Testis (tissue), 3 donors: ENCODE data around the gene ANKK1. TPM values are rescaled to one million over a fixed set of nuclear protein-coding genes. Genes with fewer than 3 reads are reported as not detected.

Experiments used
- DNase-seq: peaks from one replicate; pipeline ENCODE4 v3.0.0-alpha.2; 2019
- H3K27ac ChIP-seq, 2 donors: fragments of 200-600 bp; sonication (generic); one replicate each; pipeline ENCODE4 v1.5.1; 2019
- H3K27me3 ChIP-seq: fragments of 200-600 bp; sonication (generic); one replicate; pipeline ENCODE4 v1.5.1; 2019
- H3K36me3 ChIP-seq: fragments of 200-600 bp; sonication (generic); one replicate; pipeline ENCODE4 v1.5.1; 2017; ENCODE audit warnings: low read depth; ENCODE audit errors: missing control alignments
- H3K4me1 ChIP-seq: fragments of 200-600 bp; sonication (generic); one replicate; pipeline ENCODE4 v1.5.1; 2019
- H3K4me3 ChIP-seq, 2 donors: fragments of 200-600 bp; sonication (generic); one replicate each; pipeline ENCODE4 v1.5.1; 2017 to 2019
- H3K9me3 ChIP-seq: fragments of 200-600 bp; sonication (generic); one replicate; pipeline ENCODE4 v1.5.1; 2017
- POLR2A ChIP-seq: fragments of 450-650 bp; IDR thresholded peaks from one replicate; pipeline ENCODE4 v1.6.1; 2017; ENCODE audit warnings: antibody characterized with exemption, mild to moderate bottlenecking, moderate library complexity
- WGBS, 2 donors: methylation state at CpG; one replicate each; pipeline ENCODE4 v1.1.5; 2018; 5-methylcytosine and 5-hydroxymethylcytosine counted together
- intact Hi-C: fragments of 100-400 bp; cut with DNase I; formaldehyde crosslinking; loops from one replicate; pipeline ENCODE4 v1.15.1; 2023; ENCODE audit warnings: low total_unique reads
- polyA plus RNA-seq: library from polyadenylated mRNA; stranded (reverse); fragments of 350-450 nt; fragmentation: Illumina TruSeq; extraction: RNeasy Lipid Tissue Mini Kit (QIAGEN cat#74804); gene quantifications from one replicate; pipeline ENCODE4 v1.2.3, GENCODE V29; 2014; ENCODE audit warnings: low read depth, low replicate concordance; ENCODE audit not compliant: insufficient read depth
- total RNA-seq, 2 donors: library from RNA; depleted of rRNA; stranded (reverse); fragments of >200 nt; gene quantifications; one replicate each; pipeline ENCODE4 v1.2.3, GENCODE V29; 2016
- TF ChIP-seq, protein P1 (sequence below), 3 experiments: fragments of 450-650 bp in 2 of 3; fragments of 200-600 bp in 1 of 3; sonication (generic) in 1 of 3; IDR thresholded peaks; one replicate each; pipeline ENCODE4 v1.5.1; 2016 to 2019; ENCODE audit warnings: antibody characterized with exemption in 3 of 3, mild to moderate bottlenecking in 2 of 3, moderate library complexity in 1 of 3

The ANKK1 gene
- total and polyA plus RNA-seq, 3 donors from 2014 or later = 2.1 to 2.5 (median 2.2) TPM

DNA sequence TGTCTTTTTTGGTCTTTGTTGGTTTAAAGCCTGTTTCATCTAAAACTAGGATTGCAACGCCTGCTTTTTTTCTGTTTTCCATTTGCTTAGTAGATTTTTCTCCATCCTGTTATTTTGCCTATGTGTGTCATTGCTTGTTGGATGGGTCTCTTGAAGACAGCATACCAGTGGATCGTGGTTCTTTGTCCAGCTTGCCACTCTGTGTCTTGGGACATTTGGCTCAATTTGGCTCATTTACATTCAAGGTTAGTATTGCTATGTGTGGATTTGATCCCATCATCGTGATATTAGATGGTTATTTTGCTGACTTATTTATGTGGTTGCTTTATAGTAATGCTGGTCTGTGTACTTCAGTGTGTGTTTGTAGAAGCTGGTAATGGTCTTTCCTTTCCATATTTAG lies 31.4 kb upstream of the ANKK1 start:
- H3K27me3 ChIP-seq = no peaks in the 10 kb centered on the region
- no peaks in the 10 kb centered on the region for H3K9me3 ChIP-seq
- no peak overlapping the region for H3K4me3 ChIP-seq
- no peaks in the 10 kb centered on the region for H3K4me1 ChIP-seq
- H3K36me3 ChIP-seq = no peaks in the 10 kb centered on the region
- WGBS, 2 donors = 95 to 97% methylated on average over 3 of the region's 3 CpGs
- intact Hi-C loops = no loop called here
- no peak overlapping the region for H3K27ac ChIP-seq
- no peak for TF ChIP-seq POLR2A
- TF ChIP-seq, protein P1, sequence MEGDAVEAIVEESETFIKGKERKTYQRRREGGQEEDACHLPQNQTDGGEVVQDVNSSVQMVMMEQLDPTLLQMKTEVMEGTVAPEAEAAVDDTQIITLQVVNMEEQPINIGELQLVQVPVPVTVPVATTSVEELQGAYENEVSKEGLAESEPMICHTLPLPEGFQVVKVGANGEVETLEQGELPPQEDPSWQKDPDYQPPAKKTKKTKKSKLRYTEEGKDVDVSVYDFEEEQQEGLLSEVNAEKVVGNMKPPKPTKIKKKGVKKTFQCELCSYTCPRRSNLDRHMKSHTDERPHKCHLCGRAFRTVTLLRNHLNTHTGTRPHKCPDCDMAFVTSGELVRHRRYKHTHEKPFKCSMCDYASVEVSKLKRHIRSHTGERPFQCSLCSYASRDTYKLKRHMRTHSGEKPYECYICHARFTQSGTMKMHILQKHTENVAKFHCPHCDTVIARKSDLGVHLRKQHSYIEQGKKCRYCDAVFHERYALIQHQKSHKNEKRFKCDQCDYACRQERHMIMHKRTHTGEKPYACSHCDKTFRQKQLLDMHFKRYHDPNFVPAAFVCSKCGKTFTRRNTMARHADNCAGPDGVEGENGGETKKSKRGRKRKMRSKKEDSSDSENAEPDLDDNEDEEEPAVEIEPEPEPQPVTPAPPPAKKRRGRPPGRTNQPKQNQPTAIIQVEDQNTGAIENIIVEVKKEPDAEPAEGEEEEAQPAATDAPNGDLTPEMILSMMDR (IDR thresholded peaks at IDR 0.05) = no peak
- no peak for DNase-seq

DNA sequence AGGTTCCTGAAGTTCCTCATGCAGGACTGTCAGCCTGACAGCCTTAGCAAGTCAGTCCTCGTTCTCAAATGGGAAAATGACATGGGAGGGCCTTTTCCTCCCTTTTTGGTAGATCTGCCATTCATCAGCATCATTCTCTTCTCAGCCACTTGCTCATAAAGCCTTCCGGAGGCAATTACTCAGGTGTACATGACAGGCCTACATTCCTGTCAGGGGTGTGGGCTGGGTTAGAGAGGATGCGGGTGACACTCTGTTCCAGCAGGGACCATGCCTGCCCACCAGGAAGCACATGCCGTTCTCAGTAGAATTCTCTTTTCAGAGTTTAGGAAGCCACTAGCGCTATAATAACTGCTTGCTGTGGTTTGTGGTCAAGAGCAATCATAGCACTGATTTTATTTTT lies 24.2 kb upstream of the ANKK1 start:
- Histone ChIP-seq H3K36me3 (no peaks in the 10 kb centered on the region), H3K27me3 (no peaks in the 10 kb centered on the region), H3K27ac (no peak overlapping the region), H3K4me1 (no peaks in the 10 kb centered on the region), H3K9me3 (no peaks in the 10 kb centered on the region), H3K4me3 (no peak overlapping the region)
- TF ChIP-seq POLR2A = no peak
- TF ChIP-seq, protein P1 (IDR thresholded peaks at IDR 0.05) = no peak
- intact Hi-C loops = no loop called here
- WGBS, 2 donors = 73 to 87% methylated on average over 5 of the region's 5 CpGs
- no peak for DNase-seq

DNA sequence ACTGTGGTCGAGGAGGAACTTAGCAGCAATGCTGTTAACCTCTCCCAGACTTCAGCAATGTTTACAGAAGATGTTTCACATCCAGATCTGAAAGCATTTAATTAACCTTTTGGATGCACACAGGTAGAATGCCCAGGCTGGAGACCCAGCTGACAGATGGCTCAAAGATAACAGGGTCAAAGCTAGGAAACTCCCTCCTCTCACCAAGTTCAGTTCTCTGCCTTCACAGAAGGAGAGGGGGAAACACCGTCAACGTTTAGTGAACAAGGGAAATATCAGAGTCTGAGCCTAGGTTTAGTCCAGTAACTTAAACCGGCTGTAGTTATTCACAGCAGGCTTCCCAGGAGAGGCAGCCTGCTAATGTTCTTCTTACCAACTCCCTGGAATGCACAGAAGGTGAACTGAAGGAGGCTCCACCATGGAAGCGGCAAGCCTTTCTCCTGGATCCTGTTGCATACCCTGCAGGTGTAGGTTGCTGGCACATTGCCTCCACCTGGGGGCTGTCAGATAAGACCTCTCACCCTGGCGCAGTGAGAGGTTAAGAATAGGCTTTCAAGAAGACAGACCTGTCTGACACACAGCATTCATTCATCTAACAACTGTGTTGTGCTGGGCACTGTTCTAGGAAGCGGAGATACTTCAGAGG lies 23.5 kb upstream of the ANKK1 start:
- no peaks in the 10 kb centered on the region for H3K36me3 ChIP-seq
- H3K27me3 ChIP-seq = no peaks in the 10 kb centered on the region
- no peak overlapping the region for H3K27ac ChIP-seq
- no peak overlapping the region for H3K4me3 ChIP-seq
- TF ChIP-seq POLR2A = no peak
- TF ChIP-seq, protein P1 (IDR thresholded peaks at IDR 0.05) = no peak
- 86% methylated on average over 6 to 7 of the region's 7 CpGs for WGBS, 2 donors
- no peaks in the 10 kb centered on the region for H3K4me1 ChIP-seq
- no peaks in the 10 kb centered on the region for H3K9me3 ChIP-seq
- no peak for DNase-seq
- intact Hi-C loops = no loop called here

DNA sequence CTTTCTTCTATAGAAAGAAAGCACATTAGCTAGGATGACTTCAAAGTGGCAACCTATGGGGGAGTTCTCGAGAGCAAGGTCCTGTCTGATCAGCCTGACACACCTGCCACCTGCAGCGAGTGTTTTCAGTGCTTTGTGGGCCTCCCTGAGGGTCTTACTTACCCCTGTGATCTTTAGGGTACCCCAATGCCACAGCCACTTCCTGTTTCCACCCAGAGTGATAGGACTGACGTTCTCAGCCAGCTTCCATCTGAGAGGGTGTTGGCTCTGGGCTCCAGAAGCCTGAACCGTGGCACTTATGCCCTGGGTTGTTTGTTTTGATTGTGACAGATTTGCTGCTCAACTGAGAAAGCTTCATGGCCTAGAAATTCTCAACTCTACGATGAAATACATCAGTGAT lies 21.7 kb upstream of the ANKK1 start:
- DNase-seq = no peak
- Histone ChIP-seq H3K4me1 (no peaks in the 10 kb centered on the region), H3K4me3 (no peak overlapping the region), H3K9me3 (no peaks in the 10 kb centered on the region), H3K27me3 (no peaks in the 10 kb centered on the region), H3K36me3 (no peaks in the 10 kb centered on the region), H3K27ac (no peak overlapping the region)
- 84 to 93% methylated on average over 3 to 5 of the region's 5 CpGs for WGBS, 2 donors
- intact Hi-C loops = no loop called here
- no peak for TF ChIP-seq POLR2A
- TF ChIP-seq, protein P1 (IDR thresholded peaks at IDR 0.05) = no peak

DNA sequence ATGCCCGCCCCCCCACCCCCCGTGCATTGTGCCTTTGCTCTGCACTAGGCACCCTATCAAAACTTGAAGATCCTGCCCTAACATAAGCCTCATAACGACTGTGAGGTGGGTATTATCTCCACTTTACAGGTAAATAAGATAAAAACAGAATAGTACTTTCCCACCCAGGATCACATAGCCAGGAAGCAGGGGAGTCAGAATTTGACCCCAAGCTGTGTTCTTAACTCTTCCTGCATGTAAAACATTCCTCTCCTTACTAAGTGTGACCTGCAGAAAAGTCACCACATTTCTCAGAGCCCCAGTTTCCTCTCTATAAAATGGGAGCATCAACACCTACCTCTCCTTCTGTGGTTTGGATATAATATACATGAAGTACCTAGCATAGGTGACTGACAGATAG lies 18.2 kb upstream of the ANKK1 start:
- H3K9me3 ChIP-seq = no peaks in the 10 kb centered on the region
- WGBS, 2 donors = 83 to 92% methylated on average over 3 of the region's 3 CpGs
- H3K4me1 ChIP-seq = no peaks in the 10 kb centered on the region
- no peaks in the 10 kb centered on the region for H3K27me3 ChIP-seq
- no peaks in the 10 kb centered on the region for H3K36me3 ChIP-seq
- DNase-seq = no peak
- H3K27ac ChIP-seq = no peak overlapping the region
- TF ChIP-seq POLR2A = no peak
- TF ChIP-seq, protein P1 (IDR thresholded peaks at IDR 0.05) = no peak
- H3K4me3 ChIP-seq = no peak overlapping the region
- intact Hi-C loops = no loop called here
